ENCODE results near the gene ITGB2.

GRCh38 chr21:44930543-44930981 lies 9.9 kb upstream of the ITGB2 start:
- TF ChIP-seq REST (IDR thresholded peaks at IDR 0.05; ENCODE audit: insufficient read depth in 1 of 2, low read depth in 2 of 2, low read length in 2 of 2), result no peak
- no peak for TF ChIP-seq SIN3A (IDR thresholded peaks at IDR 0.05; ENCODE audit: borderline replicate concordance, insufficient read depth, low read length)
- no peak for TF ChIP-seq TAF1 (IDR thresholded peaks at IDR 0.05; ENCODE audit: borderline replicate concordance, insufficient read depth, low read length)
- no peak for TF ChIP-seq POLR2AphosphoS5 (IDR thresholded peaks at IDR 0.05; ENCODE audit: low read depth, low read length)

Measured in PFSK-1 (cell line).